Measurements from ENCODE around the gene EML6.

DNA sequence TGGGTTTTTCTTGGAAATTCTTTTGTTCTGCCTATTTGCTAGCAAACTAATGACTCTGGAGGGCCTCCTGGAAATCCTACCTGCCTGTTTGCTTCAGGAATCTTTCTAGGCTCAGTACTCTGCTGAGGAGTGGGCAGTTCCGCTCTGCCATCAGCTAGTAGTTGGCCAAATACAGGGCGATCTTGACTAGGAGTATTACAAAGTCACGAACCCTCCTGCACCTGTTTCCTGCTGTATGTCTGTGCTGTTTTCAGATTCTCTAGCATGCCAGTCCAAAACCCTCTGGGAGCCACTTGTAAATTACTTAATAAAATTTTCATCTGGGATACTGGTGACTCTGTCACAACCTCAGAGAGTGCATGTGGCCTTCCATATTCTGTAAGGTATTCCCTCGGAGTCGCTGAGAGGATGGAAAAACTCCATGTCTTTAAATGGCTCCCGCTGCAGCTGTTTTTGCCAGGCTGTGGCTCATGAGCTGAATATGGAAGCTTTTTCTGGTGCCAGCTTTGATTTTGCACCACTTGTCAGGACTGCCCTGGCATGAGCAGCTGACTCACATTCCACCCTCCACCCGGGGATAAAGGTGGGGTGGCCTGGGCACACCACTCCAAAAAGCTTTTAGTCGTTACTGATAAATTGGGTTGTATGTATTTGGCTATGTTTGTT, 203.8 kb downstream of the EML6 start:
- TF ChIP-seq, protein P1, sequence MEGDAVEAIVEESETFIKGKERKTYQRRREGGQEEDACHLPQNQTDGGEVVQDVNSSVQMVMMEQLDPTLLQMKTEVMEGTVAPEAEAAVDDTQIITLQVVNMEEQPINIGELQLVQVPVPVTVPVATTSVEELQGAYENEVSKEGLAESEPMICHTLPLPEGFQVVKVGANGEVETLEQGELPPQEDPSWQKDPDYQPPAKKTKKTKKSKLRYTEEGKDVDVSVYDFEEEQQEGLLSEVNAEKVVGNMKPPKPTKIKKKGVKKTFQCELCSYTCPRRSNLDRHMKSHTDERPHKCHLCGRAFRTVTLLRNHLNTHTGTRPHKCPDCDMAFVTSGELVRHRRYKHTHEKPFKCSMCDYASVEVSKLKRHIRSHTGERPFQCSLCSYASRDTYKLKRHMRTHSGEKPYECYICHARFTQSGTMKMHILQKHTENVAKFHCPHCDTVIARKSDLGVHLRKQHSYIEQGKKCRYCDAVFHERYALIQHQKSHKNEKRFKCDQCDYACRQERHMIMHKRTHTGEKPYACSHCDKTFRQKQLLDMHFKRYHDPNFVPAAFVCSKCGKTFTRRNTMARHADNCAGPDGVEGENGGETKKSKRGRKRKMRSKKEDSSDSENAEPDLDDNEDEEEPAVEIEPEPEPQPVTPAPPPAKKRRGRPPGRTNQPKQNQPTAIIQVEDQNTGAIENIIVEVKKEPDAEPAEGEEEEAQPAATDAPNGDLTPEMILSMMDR (IDR thresholded peaks at IDR 0.05), result no peak
- no peak for TF ChIP-seq EZH2 (IDR thresholded peaks at IDR 0.05)
